ENCODE results near the gene RTN1. TPM values are rescaled to one million over a fixed set of nuclear protein-coding genes. Genes with fewer than 3 reads are reported as not detected.
"Not testable (repeated sequence)": the region's sequence is repeated elsewhere in the genome, so short reads cannot be mapped to it uniquely, and the experiment has no call there.

The RTN1 gene
- total RNA-seq, 2 experiments from 2014 or later: 0.14 TPM; not detected in 1

DNA sequence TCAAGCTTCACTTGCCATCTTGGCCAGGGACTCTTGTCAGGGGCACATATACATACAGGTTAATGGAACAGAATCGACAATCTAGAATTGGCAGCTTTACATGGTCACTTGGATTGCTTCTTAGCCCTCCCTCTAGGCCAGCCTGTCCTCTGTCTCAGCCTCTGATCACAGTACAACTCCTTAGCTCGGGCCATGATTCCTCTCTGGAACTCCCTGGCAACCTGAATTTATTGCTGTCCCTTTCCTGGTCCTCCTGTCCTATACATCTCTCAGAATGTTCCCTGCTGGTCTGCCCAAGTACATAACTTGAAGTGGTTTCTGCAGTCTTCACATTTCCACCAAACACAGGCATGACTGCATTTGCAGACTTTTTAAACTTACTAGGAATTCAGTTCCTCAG, 214.1 kb downstream of the RTN1 start:
- CTCF ChIA-PET: no interaction called here
- H3K4me1 Mint-ChIP-seq (ENCODE audit: low read depth): no peaks in the 10 kb centered on the region
- intact Hi-C loops (cut with DNase I, micrococcal nuclease): no loop called here

DNA sequence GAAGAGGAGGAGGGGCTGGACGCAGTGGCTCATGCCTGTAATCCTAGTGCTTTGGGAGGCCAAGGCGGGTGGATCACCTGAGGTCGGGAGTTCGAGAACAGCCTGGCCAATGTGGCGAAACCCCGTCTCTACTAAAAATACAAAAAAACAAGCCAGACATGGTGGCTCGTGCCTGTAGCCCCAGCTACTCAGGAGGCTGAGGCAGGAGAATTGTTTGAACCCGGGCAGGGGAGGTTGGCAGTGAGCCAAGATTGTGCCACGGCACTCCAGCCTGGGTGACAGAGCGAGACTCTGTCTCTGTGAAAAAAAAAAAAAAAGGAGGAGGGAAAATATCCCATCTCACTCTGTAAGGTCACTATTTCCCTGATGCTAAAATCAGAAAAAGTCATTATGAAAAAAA, 216.4 kb downstream of the RTN1 start:
- H3K36me3 Mint-ChIP-seq (ENCODE audit: low read depth); intact Hi-C loops (cut with DNase I, micrococcal nuclease); H3K4me1 Mint-ChIP-seq (ENCODE audit: low read depth); H3K27me3 Mint-ChIP-seq; H3K27me3 ChIP-seq (ENCODE audit: control insufficient read depth in 1 of 2, insufficient read depth in 2 of 2, low read length in 2 of 2); CTCF ChIA-PET; H3K4me3 Mint-ChIP-seq; DNase-seq; H3K4me1 ChIP-seq (ENCODE audit: insufficient read depth, low read length); ATAC-seq (ENCODE audit: poor library complexity); H3K36me3 ChIP-seq (ENCODE audit: insufficient read depth, low read length); H3K27ac Mint-ChIP-seq; H3K4me3 ChIP-seq (ENCODE audit: low read length); POLR2A ChIA-PET; H3K27ac ChIP-seq (ENCODE audit: low read depth in 1 of 2, low read length in 2 of 2): not testable (repeated sequence)
- peaks cover 8 to 12% of the 10 kb centered on the region in 2 experiments for H3K9me3 ChIP-seq (ENCODE audit: control insufficient read depth in 1 of 2, insufficient read depth in 1 of 2, low read length in 2 of 2)
- peaks cover 16% of the 10 kb centered on the region for H3K9me3 Mint-ChIP-seq

More for the DNA sequence above, 214.1 kb downstream of the RTN1 start:
- no peaks in the 10 kb centered on the region for H3K27me3 Mint-ChIP-seq
- no peaks in the 10 kb centered on the region for H3K36me3 Mint-ChIP-seq (ENCODE audit: low read depth)
- H3K27ac Mint-ChIP-seq: no peak overlapping the region
- no peak for DNase-seq
- H3K4me1 ChIP-seq (ENCODE audit: insufficient read depth, low read length): no peaks in the 10 kb centered on the region
- H3K4me3 Mint-ChIP-seq: no peak overlapping the region
- no peaks in the 10 kb centered on the region for H3K27me3 ChIP-seq (ENCODE audit: control insufficient read depth in 1 of 2, insufficient read depth in 2 of 2, low read length in 2 of 2)
- POLR2A ChIA-PET: no interaction called here
- peaks cover 19% of the 10 kb centered on the region for H3K9me3 Mint-ChIP-seq
- H3K4me3 ChIP-seq (ENCODE audit: low read length): no peak overlapping the region
- no peak for ATAC-seq (ENCODE audit: poor library complexity)
- H3K9me3 ChIP-seq (ENCODE audit: control insufficient read depth in 1 of 2, insufficient read depth in 1 of 2, low read length in 2 of 2): peaks cover 8 to 12% of the 10 kb centered on the region in 2 experiments
- H3K27ac ChIP-seq (ENCODE audit: low read depth in 1 of 2, low read length in 2 of 2): no peak overlapping the region
- TF ChIP-seq, protein P1, sequence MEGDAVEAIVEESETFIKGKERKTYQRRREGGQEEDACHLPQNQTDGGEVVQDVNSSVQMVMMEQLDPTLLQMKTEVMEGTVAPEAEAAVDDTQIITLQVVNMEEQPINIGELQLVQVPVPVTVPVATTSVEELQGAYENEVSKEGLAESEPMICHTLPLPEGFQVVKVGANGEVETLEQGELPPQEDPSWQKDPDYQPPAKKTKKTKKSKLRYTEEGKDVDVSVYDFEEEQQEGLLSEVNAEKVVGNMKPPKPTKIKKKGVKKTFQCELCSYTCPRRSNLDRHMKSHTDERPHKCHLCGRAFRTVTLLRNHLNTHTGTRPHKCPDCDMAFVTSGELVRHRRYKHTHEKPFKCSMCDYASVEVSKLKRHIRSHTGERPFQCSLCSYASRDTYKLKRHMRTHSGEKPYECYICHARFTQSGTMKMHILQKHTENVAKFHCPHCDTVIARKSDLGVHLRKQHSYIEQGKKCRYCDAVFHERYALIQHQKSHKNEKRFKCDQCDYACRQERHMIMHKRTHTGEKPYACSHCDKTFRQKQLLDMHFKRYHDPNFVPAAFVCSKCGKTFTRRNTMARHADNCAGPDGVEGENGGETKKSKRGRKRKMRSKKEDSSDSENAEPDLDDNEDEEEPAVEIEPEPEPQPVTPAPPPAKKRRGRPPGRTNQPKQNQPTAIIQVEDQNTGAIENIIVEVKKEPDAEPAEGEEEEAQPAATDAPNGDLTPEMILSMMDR (IDR thresholded peaks at IDR 0.05): no peak
- no peaks in the 10 kb centered on the region for H3K36me3 ChIP-seq (ENCODE audit: insufficient read depth, low read length)

DNA sequence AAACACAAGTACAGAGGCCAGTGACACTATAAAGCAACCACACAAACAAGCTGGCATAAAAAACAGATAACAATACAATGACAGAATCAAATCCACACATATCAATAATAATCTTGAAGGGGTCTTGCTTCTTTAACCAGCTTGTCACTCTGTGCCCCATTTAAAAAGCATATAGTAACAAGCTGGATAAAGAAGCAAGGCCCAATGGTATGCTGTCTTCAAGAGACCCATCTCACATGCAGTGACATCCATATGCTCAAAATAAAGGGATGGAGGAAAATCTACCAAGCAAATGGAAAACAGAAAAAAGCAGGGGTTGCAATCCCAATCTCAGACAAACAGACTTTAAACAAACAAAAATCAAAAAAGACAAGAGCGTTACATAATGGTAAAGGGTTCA, 223.7 kb downstream of the RTN1 start:
- H3K36me3 Mint-ChIP-seq (ENCODE audit: low read depth); H3K4me1 ChIP-seq (ENCODE audit: insufficient read depth, low read length); H3K27ac Mint-ChIP-seq; H3K4me1 Mint-ChIP-seq (ENCODE audit: low read depth); CTCF ChIA-PET; DNase-seq; H3K4me3 Mint-ChIP-seq; ATAC-seq (ENCODE audit: poor library complexity); intact Hi-C loops (cut with DNase I, micrococcal nuclease); H3K4me3 ChIP-seq (ENCODE audit: low read length); POLR2A ChIA-PET; H3K27ac ChIP-seq (ENCODE audit: low read depth in 1 of 2, low read length in 2 of 2); H3K27me3 ChIP-seq (ENCODE audit: control insufficient read depth in 1 of 2, insufficient read depth in 2 of 2, low read length in 2 of 2); H3K36me3 ChIP-seq (ENCODE audit: insufficient read depth, low read length): not testable (repeated sequence)
- H3K9me3 ChIP-seq (ENCODE audit: control insufficient read depth in 1 of 2, insufficient read depth in 1 of 2, low read length in 2 of 2): peaks cover 18 to 29% of the 10 kb centered on the region in 2 experiments
- H3K9me3 Mint-ChIP-seq: peaks cover 29% of the 10 kb centered on the region
- peaks cover 14% of the 10 kb centered on the region for H3K27me3 Mint-ChIP-seq

DNA sequence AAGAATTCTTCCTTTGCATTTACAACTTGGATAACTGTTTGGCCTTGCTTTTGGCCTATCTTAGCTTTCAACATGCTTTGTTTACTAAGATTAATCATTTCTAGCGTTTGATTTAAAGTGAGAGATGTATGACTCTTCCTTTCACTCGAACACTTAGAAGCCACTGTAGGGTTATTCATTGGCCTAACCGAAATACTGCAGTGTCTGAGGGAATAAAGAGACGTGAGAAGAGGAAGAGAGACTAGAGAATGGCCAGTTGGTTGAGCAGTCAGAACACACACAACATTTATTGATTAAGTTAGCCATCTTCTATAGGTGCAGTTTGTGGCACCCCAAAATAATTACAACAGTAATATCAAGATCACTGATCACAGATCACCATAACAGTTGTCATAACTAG, 231.7 kb downstream of the RTN1 start:
- CTCF ChIA-PET: no interaction called here
- H3K4me1 ChIP-seq (ENCODE audit: insufficient read depth, low read length): no peaks in the 10 kb centered on the region
- ATAC-seq (ENCODE audit: poor library complexity) (no peak), DNase-seq (no peak)
- no peak overlapping the region for H3K27ac Mint-ChIP-seq
- TF ChIP-seq, protein P1 (IDR thresholded peaks at IDR 0.05): no peak
- no peaks in the 10 kb centered on the region for H3K4me1 Mint-ChIP-seq (ENCODE audit: low read depth)
- intact Hi-C loops (cut with DNase I, micrococcal nuclease): no loop called here
- no peak overlapping the region for H3K4me3 Mint-ChIP-seq
- POLR2A ChIA-PET: no interaction called here
- H3K4me3 ChIP-seq (ENCODE audit: low read length): no peak overlapping the region
- H3K27ac ChIP-seq (ENCODE audit: low read depth in 1 of 2, low read length in 2 of 2): no peak overlapping the region
- H3K36me3 ChIP-seq (ENCODE audit: insufficient read depth, low read length): no peaks in the 10 kb centered on the region
- H3K27me3 Mint-ChIP-seq: peaks cover 18% of the 10 kb centered on the region
- peaks cover 4% of the 10 kb centered on the region in 2 experiments for H3K9me3 ChIP-seq (ENCODE audit: control insufficient read depth in 1 of 2, insufficient read depth in 1 of 2, low read length in 2 of 2)
- H3K9me3 Mint-ChIP-seq: peaks cover 3% of the 10 kb centered on the region
- no peaks in the 10 kb centered on the region for H3K36me3 Mint-ChIP-seq (ENCODE audit: low read depth)
- H3K27me3 ChIP-seq (ENCODE audit: control insufficient read depth in 1 of 2, insufficient read depth in 2 of 2, low read length in 2 of 2): peaks cover 0 to 3% of the 10 kb centered on the region in 2 experiments
